Peyer's patch (tissue), 4 donors: ENCODE data around the gene PAIP2B. TPM values are rescaled to one million over a fixed set of nuclear protein-coding genes. Genes with fewer than 3 reads are reported as not detected.

ENCODE experiments used
- DNase-seq, 3 donors: peaks; one replicate each; pipeline ENCODE4 v3.0.0-alpha.2; 2017 to 2019
- H3K27ac ChIP-seq, 4 donors: fragments of 200-600 bp; sonication (generic); one replicate each; pipeline ENCODE4 v1.5.1; 2016 to 2019
- H3K27me3 ChIP-seq, 2 donors: fragments of 200-600 bp; sonication (generic); one replicate each; pipeline ENCODE4 v1.5.1; 2019
- H3K36me3 ChIP-seq, 3 donors: fragments of 200-600 bp; sonication (generic); one replicate each; pipeline ENCODE4 v1.5.1; 2016 to 2019
- H3K4me1 ChIP-seq, 4 donors: fragments of 200-600 bp; sonication (generic); one replicate each; pipeline ENCODE4 v1.5.1; 2016 to 2019
- H3K4me3 ChIP-seq, 4 donors: fragments of 200-600 bp; sonication (generic); 1 replicate in 3 of 4; 2 replicates in 1 of 4; pipeline ENCODE4 v1.5.1; 2016 to 2019; ENCODE audit warnings: mild to moderate bottlenecking in 1 of 4
- H3K9me3 ChIP-seq, 4 donors: fragments of 200-600 bp; sonication (generic); one replicate each; pipeline ENCODE4 v1.5.1; 2016 to 2019; ENCODE audit warnings: mild to moderate bottlenecking in 1 of 4
- POLR2A ChIP-seq, 2 donors: fragments of 450-650 bp; IDR thresholded peaks; one replicate each; pipeline ENCODE4 v1.5.1; 2017; ENCODE audit warnings: antibody characterized with exemption in 2 of 2, mild to moderate bottlenecking in 2 of 2, moderate library complexity in 2 of 2
- total RNA-seq, 4 donors: library from RNA; depleted of rRNA; stranded (reverse); fragments of >200 nt; gene quantifications; one replicate each; pipeline ENCODE4 v1.1.0, GENCODE V29; 2016
- TF ChIP-seq, protein P1 (sequence below), 6 experiments: fragments of 450-650 bp in 4 of 6; fragments of 200-600 bp in 2 of 6; sonication (generic) in 1 of 6; IDR thresholded peaks; one replicate each; pipeline ENCODE4 v1.5.1; 2017 to 2019; ENCODE audit warnings: antibody characterized with exemption in 6 of 6, mild to moderate bottlenecking in 3 of 6, moderate library complexity in 1 of 6

Gene PAIP2B
- total RNA-seq, 4 donors from 2014 or later, result 1.9 to 10.7 (median 2.2) TPM

DNA sequence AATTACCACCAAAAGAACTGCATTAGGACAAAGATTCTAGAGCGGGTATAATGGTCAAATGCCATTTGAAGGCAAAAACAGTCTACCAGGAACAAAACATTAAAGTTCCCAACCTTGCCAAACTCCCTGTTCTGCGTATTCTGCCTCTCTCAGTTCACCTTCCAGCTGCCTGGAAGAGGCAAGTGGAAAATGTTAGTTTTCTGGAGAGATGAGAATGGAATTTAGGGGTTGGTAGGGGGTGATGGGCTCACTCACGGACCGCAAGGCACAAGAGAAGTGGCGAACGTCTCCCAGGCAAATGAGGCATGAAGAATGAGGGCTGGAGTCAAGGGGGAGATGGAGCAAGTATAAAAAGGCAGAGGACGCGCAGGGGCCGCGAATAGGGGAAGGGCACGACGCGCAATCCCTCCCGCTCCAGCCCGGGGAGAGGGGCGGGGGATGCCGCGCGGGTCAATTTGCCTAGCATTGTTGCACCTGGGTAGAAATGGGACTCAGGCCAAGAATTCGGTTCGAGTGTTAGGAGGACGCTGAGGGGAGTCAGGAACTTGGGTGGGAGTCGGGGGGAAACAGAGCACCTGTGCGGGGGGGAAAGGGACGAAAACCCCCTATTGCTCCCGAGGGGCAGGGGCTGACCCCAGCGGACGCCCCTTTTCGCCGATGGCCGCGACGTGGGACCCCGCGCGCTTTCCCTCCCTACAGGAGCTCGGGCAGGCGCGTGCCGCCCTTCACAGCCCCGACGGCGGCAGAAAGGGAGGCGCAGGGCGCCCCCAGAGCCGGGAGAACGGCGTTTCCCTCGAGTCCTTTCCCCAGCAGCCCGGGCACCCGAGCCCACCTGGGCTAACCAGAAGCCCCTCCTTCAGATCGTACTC is 573 bp downstream of the PAIP2B start:
- Histone ChIP-seq H3K27me3 (no peaks in the 10 kb centered on the region), H3K27ac (peak overlapping the region; percentile 75 to 88 (median 86)), H3K4me1 (peaks cover 0 to 15% (median 3%) of the 10 kb centered on the region in 4 donors), H3K4me3 (peak overlapping the region; percentile 69 to 80 (median 75)), H3K36me3 (no peaks in the 10 kb centered on the region), H3K9me3 (no peaks in the 10 kb centered on the region)
- peak; percentile 50 to 69 (median 54) for DNase-seq
- TF ChIP-seq, protein P1, sequence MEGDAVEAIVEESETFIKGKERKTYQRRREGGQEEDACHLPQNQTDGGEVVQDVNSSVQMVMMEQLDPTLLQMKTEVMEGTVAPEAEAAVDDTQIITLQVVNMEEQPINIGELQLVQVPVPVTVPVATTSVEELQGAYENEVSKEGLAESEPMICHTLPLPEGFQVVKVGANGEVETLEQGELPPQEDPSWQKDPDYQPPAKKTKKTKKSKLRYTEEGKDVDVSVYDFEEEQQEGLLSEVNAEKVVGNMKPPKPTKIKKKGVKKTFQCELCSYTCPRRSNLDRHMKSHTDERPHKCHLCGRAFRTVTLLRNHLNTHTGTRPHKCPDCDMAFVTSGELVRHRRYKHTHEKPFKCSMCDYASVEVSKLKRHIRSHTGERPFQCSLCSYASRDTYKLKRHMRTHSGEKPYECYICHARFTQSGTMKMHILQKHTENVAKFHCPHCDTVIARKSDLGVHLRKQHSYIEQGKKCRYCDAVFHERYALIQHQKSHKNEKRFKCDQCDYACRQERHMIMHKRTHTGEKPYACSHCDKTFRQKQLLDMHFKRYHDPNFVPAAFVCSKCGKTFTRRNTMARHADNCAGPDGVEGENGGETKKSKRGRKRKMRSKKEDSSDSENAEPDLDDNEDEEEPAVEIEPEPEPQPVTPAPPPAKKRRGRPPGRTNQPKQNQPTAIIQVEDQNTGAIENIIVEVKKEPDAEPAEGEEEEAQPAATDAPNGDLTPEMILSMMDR (IDR thresholded peaks at IDR 0.05), result peak in 1 of 6 experiments; percentile 5
- TF ChIP-seq POLR2A (IDR thresholded peaks at IDR 0.05), result no peak

DNA sequence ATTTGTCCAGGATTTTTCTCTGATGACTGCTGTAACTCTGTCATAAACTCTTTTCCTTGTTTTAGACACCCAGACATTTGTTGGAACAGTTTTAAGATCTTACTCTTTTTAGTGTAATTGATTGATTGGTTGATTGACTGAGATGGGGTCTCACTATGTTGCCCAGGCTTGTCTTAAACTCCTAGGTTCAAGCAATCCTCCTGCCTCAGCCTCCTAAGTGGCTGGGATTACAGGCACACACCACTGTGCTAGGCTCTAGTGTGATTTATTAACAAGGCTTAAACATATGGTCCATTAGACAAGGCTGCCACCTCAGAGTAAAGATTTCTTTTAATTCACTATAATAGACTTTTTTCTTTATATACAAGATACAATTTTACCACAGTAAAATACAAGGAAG is 2.0 kb downstream of the PAIP2B start:
- H3K4me3 ChIP-seq, result no peak overlapping the region
- peaks cover 0 to 15% (median 3%) of the 10 kb centered on the region in 4 donors for H3K4me1 ChIP-seq
- no peaks in the 10 kb centered on the region for H3K27me3 ChIP-seq
- TF ChIP-seq POLR2A (IDR thresholded peaks at IDR 0.05), result no peak
- TF ChIP-seq, protein P1 (IDR thresholded peaks at IDR 0.05), result no peak
- no peaks in the 10 kb centered on the region for H3K36me3 ChIP-seq
- DNase-seq, result no peak
- no peak overlapping the region for H3K27ac ChIP-seq
- no peaks in the 10 kb centered on the region for H3K9me3 ChIP-seq

DNA sequence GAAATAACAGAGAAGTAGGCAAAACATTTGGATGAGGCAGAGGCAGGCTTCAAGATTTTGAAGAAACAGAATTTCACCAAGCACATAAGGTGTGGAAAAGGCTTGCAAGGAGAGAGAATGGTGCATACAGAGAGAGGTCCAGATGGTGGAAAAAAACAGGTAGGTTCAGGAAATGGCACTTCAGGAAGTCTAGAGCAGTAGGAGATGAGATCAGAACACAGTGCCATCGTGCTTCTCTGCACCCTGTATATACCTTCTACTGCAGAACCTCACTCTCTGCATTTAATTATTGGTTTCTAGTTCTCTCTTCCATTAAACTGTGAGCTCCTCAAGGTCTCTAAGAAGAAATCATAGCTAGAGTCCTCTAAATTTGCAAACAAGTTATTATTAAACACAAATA is 2.4 kb downstream of the PAIP2B start:
- Histone ChIP-seq H3K4me3 (no peak overlapping the region), H3K27me3 (no peaks in the 10 kb centered on the region), H3K9me3 (no peaks in the 10 kb centered on the region), H3K27ac (no peak overlapping the region), H3K4me1 (peaks cover 0 to 15% (median 3%) of the 10 kb centered on the region in 4 donors), H3K36me3 (no peaks in the 10 kb centered on the region)
- TF ChIP-seq POLR2A (IDR thresholded peaks at IDR 0.05), result no peak
- TF ChIP-seq, protein P1 (IDR thresholded peaks at IDR 0.05), result no peak
- no peak for DNase-seq

DNA sequence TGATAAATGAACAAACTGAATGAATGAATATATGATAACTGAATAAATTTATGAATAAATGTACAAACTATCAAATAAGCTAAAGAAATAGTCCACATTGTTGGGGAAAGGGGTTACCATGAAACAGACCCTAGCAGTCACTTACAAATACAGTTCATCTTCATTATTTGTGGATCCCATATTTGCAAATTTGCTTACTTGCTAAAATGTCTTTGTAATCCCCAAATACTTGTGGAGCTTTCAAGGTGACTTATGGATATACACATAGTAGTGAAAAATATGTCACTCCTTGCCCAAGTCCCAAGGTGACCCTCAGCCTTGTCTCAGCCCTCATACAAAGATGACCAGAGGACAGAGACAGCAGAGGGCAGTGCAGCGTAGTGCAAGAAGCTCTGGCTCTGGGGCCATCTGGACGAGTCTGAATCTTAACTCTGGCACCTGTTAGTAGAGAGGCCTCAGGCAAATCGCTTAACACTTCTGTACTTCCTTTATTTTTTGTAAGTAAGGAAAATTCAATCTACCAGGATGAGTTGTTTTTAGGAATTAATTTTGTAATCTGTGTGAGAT is 3.1 kb downstream of the PAIP2B start:
- Histone ChIP-seq H3K4me3 (no peak overlapping the region), H3K9me3 (no peaks in the 10 kb centered on the region), H3K27ac (no peak overlapping the region), H3K27me3 (no peaks in the 10 kb centered on the region), H3K36me3 (no peaks in the 10 kb centered on the region), H3K4me1 (peaks cover 0 to 15% (median 3%) of the 10 kb centered on the region in 4 donors)
- TF ChIP-seq, protein P1 (IDR thresholded peaks at IDR 0.05), result peak in 4 of 6 experiments; percentile 30 to 49 (median 40)
- TF ChIP-seq POLR2A (IDR thresholded peaks at IDR 0.05), result no peak
- peak in 2 of 3 donors; percentile 64 to 79 for DNase-seq

DNA sequence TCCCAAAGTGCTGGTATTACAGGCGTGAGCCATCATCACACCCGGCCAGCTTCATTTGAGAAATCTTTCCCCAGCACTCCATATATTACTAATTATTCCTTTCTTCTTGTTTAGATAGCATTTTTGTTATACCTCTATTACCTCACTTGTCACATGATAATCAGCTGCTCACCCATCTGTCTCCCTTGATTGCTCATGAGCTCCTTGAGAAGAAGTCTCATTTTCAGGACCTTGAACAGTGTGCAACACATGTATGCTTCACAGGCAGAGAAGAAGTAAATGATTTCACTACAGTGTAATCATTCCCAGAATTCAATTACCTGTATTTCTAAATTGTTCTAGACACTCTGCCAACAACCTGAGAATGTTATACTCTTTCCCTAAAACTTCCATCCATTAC is 6.2 kb downstream of the PAIP2B start:
- DNase-seq, result no peak
- H3K4me1 ChIP-seq, result peaks cover 0 to 2% (median 0%) of the 10 kb centered on the region in 4 donors

More for the DNA sequence above, 6.2 kb downstream of the PAIP2B start:
- Histone ChIP-seq H3K4me3 (no peak overlapping the region), H3K27me3 (no peaks in the 10 kb centered on the region), H3K9me3 (no peaks in the 10 kb centered on the region), H3K36me3 (no peaks in the 10 kb centered on the region), H3K27ac (no peak overlapping the region)
- TF ChIP-seq POLR2A (IDR thresholded peaks at IDR 0.05), result no peak
- TF ChIP-seq, protein P1 (IDR thresholded peaks at IDR 0.05), result no peak
